Upper lobe of left lung (tissue), 6 donors: ENCODE data around the gene MAN1C1. TPM values are rescaled to one million over a fixed set of nuclear protein-coding genes. Genes with fewer than 3 reads are reported as not detected.
A peak's percentile ranks its signal among the peaks of the same experiment; 100 is the strongest.

Experiments used
- ATAC-seq, 2 donors: fragments of 200-7000 bp; cut with Tn5 transposase; one replicate each; pipeline ENCODE4 v1.9.1; 2022; ENCODE audit warnings: mild to moderate bottlenecking in 2 of 2, moderate library complexity in 2 of 2; ENCODE audit not compliant: low FRiP score in 2 of 2
- DNase-seq, 2 donors: peaks; one replicate each; pipeline ENCODE4 v3.0.0-alpha.2; 2019 to 2020
- H3K27ac ChIP-seq, 4 donors: fragments of 200-600 bp; sonication (generic); one replicate each; pipeline ENCODE4 v1.5.1; 2016 to 2019
- H3K27me3 ChIP-seq, 4 donors: fragments of 200-600 bp; sonication (generic); one replicate each; pipeline ENCODE4 v1.5.1; 2017 to 2019
- H3K36me3 ChIP-seq, 4 donors: fragments of 200-600 bp; sonication (generic); one replicate each; pipeline ENCODE4 v1.5.1; 2016 to 2019
- H3K4me1 ChIP-seq, 4 donors: fragments of 200-600 bp; sonication (generic); one replicate each; pipeline ENCODE4 v1.5.1; 2018 to 2019
- H3K4me3 ChIP-seq, 4 donors: fragments of 200-600 bp; sonication (generic); one replicate each; pipeline ENCODE4 v1.5.1; 2017 to 2019; ENCODE audit warnings: mild to moderate bottlenecking in 2 of 4, moderate library complexity in 1 of 4
- H3K9me3 ChIP-seq, 4 donors: fragments of 200-600 bp; sonication (generic); one replicate each; pipeline ENCODE4 v1.5.1; 2018 to 2019
- CTCF ChIP-seq, 6 experiments: fragments of 450-650 bp in 4 of 6; fragments of 200-600 bp in 2 of 6; sonication (generic) in 2 of 6; IDR thresholded peaks; one replicate each; pipeline ENCODE4 v1.5.1; 2016 to 2019; ENCODE audit warnings: antibody characterized with exemption in 6 of 6
- EP300 ChIP-seq, 4 donors: sonication (generic); formaldehyde crosslinking; IDR thresholded peaks; one replicate each; pipeline ENCODE4 v1.5.1; 2017; ENCODE audit warnings: antibody characterized with exemption in 4 of 4, control low read depth in 2 of 4
- POLR2A ChIP-seq, 4 donors: fragments of 450-650 bp; IDR thresholded peaks; one replicate each; pipeline ENCODE4 v1.5.1; 2016 to 2017; ENCODE audit warnings: antibody characterized with exemption in 4 of 4, mild to moderate bottlenecking in 2 of 4
- POLR2AphosphoS5 ChIP-seq, 2 donors: sonication (generic); formaldehyde crosslinking; IDR thresholded peaks; one replicate each; pipeline ENCODE4 v1.5.1; 2017; ENCODE audit warnings: antibody characterized with exemption in 2 of 2
- WGBS, 2 donors: methylation state at CpG; one replicate each; pipeline ENCODE4 v1.1.5; 2017 to 2018; 5-methylcytosine and 5-hydroxymethylcytosine counted together
- total RNA-seq, 6 donors: library from RNA; depleted of rRNA in 4 of 6; stranded (reverse); fragments of >200 nt in 4 of 6; gene quantifications; one replicate each; pipeline versions ENCODE4 v1.1.0 to v1.2.1, GENCODE V29; 2016 to 2021
- donor health status: DM: no; HTN: no; CAD: no; lungs with moderate emphysema.
- donor health status: DM: no; HTN: yes; CAD: no; lungs with severe emphysema.

MAN1C1 gene
- total RNA-seq, 6 donors from 2014 or later: 5.3 to 32.5 (median 16.2) TPM

GRCh38 chr1:25647106-25647505, 30.5 kb downstream of the MAN1C1 start:
- peaks cover 10 to 30% (median 20%) of the 10 kb centered on the region in 4 donors for H3K4me1 ChIP-seq
- no peak overlapping the region for H3K4me3 ChIP-seq
- no peaks in the 10 kb centered on the region for H3K9me3 ChIP-seq
- no peak for ATAC-seq
- H3K27ac ChIP-seq: no peak overlapping the region
- H3K27me3 ChIP-seq: no peaks in the 10 kb centered on the region
- WGBS, 2 donors: 100% methylated on average over 4 of the region's 4 CpGs
- TF ChIP-seq CTCF (IDR thresholded peaks at IDR 0.05) (no peak), EP300 (IDR thresholded peaks at IDR 0.05) (no peak), POLR2A (IDR thresholded peaks at IDR 0.05) (no peak), POLR2AphosphoS5 (IDR thresholded peaks at IDR 0.05) (no peak)
- DNase-seq: no peak
- peaks cover 0 to 4% (median 0%) of the 10 kb centered on the region in 4 donors for H3K36me3 ChIP-seq

GRCh38 chr1:25647863-25648262, 31.3 kb downstream of the MAN1C1 start:
- H3K9me3 ChIP-seq: no peaks in the 10 kb centered on the region
- no peaks in the 10 kb centered on the region for H3K27me3 ChIP-seq
- ATAC-seq: no peak
- no peak overlapping the region for H3K27ac ChIP-seq
- no peak overlapping the region for H3K4me3 ChIP-seq
- peak in 1 of 2 donors; percentile 29 for DNase-seq
- WGBS, 2 donors: 86 to 96% methylated on average over 4 of the region's 5 CpGs
- TF ChIP-seq CTCF (IDR thresholded peaks at IDR 0.05) (no peak), EP300 (IDR thresholded peaks at IDR 0.05) (no peak), POLR2A (IDR thresholded peaks at IDR 0.05) (no peak), POLR2AphosphoS5 (IDR thresholded peaks at IDR 0.05) (no peak)
- H3K36me3 ChIP-seq: peaks cover 0 to 4% (median 0%) of the 10 kb centered on the region in 4 donors
- peaks cover 2 to 29% (median 14%) of the 10 kb centered on the region in 4 donors for H3K4me1 ChIP-seq

GRCh38 chr1:25648681-25649440, 32.3 kb downstream of the MAN1C1 start:
- no peak for TF ChIP-seq EP300 (IDR thresholded peaks at IDR 0.05)
- H3K4me3 ChIP-seq: no peak overlapping the region
- H3K4me1 ChIP-seq: peaks cover 0 to 25% (median 9%) of the 10 kb centered on the region in 4 donors
- H3K36me3 ChIP-seq: peaks cover 0 to 4% (median 0%) of the 10 kb centered on the region in 4 donors
- no peaks in the 10 kb centered on the region for H3K27me3 ChIP-seq
- no peak for DNase-seq
- 79 to 83% methylated on average over 6 of the region's 6 CpGs for WGBS, 2 donors
- no peak overlapping the region for H3K27ac ChIP-seq
- no peaks in the 10 kb centered on the region for H3K9me3 ChIP-seq
- ATAC-seq: no peak

GRCh38 chr1:25649505-25650288, 33.1 kb downstream of the MAN1C1 start:
- TF ChIP-seq CTCF (IDR thresholded peaks at IDR 0.05) (no peak), POLR2AphosphoS5 (IDR thresholded peaks at IDR 0.05) (no peak), POLR2A (IDR thresholded peaks at IDR 0.05) (no peak), EP300 (IDR thresholded peaks at IDR 0.05) (no peak)
- no peak for ATAC-seq
- Histone ChIP-seq H3K9me3 (no peaks in the 10 kb centered on the region), H3K4me3 (no peak overlapping the region), H3K36me3 (peaks cover 0 to 4% (median 0%) of the 10 kb centered on the region in 4 donors), H3K4me1 (peaks cover 0 to 25% (median 9%) of the 10 kb centered on the region in 4 donors), H3K27ac (no peak overlapping the region), H3K27me3 (no peaks in the 10 kb centered on the region)
- no peak for DNase-seq
- WGBS, 2 donors: 86 to 95% methylated on average over 11 of the region's 11 CpGs

GRCh38 chr1:25650289-25650576, 33.6 kb downstream of the MAN1C1 start:
- no peaks in the 10 kb centered on the region for H3K27me3 ChIP-seq
- 76 to 88% methylated on average over 4 to 5 of the region's 5 CpGs for WGBS, 2 donors
- DNase-seq (no peak), ATAC-seq (no peak)
- peaks cover 0 to 25% (median 9%) of the 10 kb centered on the region in 4 donors for H3K4me1 ChIP-seq
- no peaks in the 10 kb centered on the region for H3K9me3 ChIP-seq
- TF ChIP-seq CTCF (IDR thresholded peaks at IDR 0.05): no peak
- TF ChIP-seq POLR2A (IDR thresholded peaks at IDR 0.05): no peak
- no peak for TF ChIP-seq POLR2AphosphoS5 (IDR thresholded peaks at IDR 0.05)
- no peak for TF ChIP-seq EP300 (IDR thresholded peaks at IDR 0.05)
- H3K27ac ChIP-seq: no peak overlapping the region
- peaks cover 0 to 4% (median 0%) of the 10 kb centered on the region in 4 donors for H3K36me3 ChIP-seq
- H3K4me3 ChIP-seq: no peak overlapping the region
